HG03039 (cell line): ENCODE data around the gene ANGPTL7.
"Not testable (repeated sequence)": the region's sequence is repeated elsewhere in the genome, so short reads cannot be mapped to it uniquely, and the experiment has no call there.

Source experiments
- ATAC-seq: cut with Tn5 transposase; IDR thresholded peaks from one replicate; pipeline ENCODE4 v1.9.1; 2021; ENCODE audit warnings: mild to moderate bottlenecking, moderate library complexity; ENCODE audit not compliant: unreplicated experiment

Gene ANGPTL7, protein sequence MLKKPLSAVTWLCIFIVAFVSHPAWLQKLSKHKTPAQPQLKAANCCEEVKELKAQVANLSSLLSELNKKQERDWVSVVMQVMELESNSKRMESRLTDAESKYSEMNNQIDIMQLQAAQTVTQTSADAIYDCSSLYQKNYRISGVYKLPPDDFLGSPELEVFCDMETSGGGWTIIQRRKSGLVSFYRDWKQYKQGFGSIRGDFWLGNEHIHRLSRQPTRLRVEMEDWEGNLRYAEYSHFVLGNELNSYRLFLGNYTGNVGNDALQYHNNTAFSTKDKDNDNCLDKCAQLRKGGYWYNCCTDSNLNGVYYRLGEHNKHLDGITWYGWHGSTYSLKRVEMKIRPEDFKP

DNA sequence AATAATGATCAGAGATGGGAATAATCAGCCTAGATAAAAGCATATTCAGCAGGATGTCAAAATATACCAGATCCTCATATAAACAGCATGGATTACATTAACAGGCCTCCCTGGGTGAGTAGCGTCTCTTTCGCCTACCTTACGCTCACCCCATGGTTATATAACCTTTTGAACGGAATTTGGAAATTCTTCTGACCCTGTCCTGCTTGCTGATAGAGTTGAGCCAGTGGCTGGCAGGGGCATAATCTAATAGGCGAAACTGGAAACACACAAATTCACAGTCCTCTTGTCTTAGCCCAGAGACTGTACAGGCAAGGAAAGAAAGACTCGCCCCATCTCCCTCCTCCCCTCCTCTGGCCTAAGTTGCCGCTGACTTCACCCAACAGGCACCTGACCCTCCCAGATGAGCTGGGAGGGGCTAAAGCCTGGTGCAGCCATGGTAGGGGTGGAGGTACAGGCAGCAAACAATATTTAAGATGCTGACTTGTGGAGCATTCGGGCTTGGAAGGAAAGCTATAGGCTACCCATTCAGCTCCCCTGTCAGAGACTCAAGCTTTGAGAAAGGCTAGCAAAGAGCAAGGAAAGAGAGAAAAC, at the start of gene ANGPTL7:
ANGPTL7 (plus strand) TSS at position 498 of the 594 bp plus-strand sequence. CDS start 225 bp downstream, outside the sequence.
- ATAC-seq: no peak

DNA sequence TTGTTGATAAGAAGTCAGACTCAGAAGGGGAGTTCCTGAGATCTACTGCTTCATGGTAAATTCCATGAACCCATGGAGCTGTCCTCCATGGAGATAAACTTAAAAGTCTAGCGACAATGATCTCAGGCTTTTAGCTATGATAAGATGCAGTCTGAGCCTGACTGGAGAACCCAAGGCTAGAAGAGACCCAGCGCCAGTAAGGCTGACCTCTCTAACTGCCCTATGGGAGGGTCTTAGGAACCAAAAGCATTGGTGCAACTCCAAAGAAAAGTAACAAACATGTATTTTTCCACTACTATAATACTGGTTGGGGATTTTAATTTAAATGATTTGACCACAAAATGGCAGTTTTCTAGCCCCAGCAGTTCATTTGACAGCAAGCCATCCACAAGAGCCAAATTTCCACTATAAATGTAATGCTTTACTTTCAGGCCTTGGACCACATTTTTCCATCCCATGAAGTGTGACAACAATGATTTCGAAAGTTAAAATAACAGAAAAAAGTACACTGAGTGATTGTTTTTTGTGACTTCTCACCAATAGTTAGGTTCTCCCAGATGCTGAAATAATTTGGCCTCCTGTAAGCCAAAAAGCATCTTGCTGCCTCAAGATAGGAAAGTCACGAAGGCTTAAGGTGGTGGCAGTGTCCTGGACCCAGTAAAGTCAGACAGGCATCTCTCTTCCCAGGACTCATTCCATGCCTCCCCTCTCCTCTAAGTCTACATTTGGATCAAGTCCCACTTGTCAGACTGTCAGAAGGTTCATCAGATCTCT, 46.4 kb upstream of the ANGPTL7 start:
- ATAC-seq: no peak

DNA sequence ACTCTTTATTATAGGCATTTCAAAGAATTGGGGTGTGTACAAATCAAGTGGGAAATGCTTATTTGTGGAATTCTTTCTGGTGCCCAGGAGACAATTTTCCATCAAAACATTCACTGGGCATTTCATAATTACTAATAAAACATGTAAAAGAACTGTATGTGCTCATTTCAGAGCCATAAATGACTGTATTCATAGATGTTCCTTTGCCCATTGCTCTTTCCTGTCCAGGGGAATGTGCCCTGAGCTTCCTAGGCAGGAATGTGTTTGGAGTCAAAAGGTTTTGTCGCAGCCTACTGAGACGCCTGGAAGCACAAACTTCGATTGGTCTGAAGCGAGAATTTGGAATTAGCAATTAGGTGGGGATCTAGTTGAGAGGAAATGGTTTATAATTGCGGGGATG, 45.8 kb upstream of the ANGPTL7 start:
- ATAC-seq: no peak

- no peak for ATAC-seq
Observed at GRCh38 chr1:11143907-11144306, 45.2 kb upstream of the ANGPTL7 start.

- ATAC-seq: no peak
Observed at GRCh38 chr1:11144570-11145256, 44.4 kb upstream of the ANGPTL7 start.

DNA sequence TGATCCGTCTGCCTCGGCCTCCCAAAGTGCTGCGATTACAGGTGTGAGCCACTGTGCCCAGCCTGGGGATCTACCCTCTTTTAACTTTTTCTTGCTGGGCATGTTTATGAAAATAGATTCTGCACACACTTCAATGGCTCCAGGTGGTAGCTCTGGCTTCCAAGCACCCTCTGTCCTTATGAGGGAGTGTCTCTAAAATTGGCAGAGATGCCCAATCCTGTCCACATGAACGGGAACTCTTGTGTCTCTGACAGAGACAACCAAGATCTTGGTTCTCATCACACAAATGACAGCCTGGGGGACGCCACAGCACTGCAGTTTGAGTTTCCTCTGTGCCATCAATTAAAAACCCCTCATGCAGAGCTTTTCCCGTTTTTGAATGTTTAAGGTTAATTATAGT, 43.4 kb upstream of the ANGPTL7 start:
- no peak for ATAC-seq

GRCh38 chr1:11147197-11147770, 41.9 kb upstream of the ANGPTL7 start:
- no peak for ATAC-seq

GRCh38 chr1:11150326-11150725, 38.8 kb upstream of the ANGPTL7 start:
- no peak for ATAC-seq

DNA sequence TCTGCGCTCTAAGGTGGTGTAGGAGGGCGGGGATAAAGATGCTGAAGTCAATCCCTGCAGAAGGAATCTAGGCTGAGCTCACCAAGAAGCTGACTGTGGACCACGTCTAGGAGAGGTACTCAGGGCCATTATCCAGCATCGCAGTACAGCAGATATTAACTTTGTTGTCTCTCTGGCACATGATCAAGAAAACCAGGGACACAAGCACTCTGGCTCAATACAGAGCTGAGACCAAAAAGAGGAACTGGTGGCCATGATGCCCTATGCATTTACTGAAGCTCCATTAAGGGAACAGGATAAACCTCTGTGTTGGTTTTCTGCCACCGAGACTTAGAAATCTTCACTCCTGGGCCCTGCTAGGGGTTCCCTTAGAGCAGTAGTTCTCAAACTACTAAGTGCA, 38.0 kb upstream of the ANGPTL7 start:
- no peak for ATAC-seq

- no peak for ATAC-seq
Observed at GRCh38 chr1:11151826-11152612, 37.1 kb upstream of the ANGPTL7 start.

DNA sequence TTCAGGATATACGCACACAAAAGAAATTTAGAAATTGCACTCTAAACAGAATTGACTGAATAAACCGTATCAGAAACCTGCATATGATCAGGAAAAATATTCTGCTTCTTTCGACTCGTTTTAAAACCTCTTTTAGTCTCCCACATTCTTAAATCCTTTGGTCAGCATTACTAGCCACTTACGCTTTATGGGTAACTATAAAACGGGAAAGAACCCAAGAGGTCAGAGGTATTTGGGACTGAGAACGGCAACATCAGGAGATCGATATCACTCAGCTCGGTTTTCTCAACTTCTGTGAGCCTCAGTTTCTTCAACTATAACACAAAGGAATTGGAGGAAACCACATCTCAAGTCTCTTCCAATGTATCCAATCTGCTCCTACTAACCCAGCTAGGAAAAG, 36.4 kb upstream of the ANGPTL7 start:
- ATAC-seq: no peak

DNA sequence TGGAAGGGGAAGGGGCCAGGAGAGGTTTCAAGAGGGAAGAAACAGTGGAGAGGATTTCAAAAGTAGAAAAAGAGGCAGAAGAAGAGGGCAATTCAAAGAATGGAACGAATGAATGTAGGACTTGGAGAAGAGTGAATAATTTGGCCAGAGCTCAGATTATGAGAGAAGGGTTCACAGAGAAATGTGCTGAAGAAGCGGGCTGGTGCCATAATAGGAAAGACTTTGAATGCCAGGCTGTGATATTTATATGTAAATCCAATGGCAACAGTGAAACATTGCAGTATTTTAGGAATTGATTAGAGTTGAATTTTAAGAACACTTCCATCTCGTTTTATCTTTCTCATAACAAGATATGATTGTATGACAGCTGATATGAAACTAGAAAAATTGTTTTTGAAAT, 36.0 kb upstream of the ANGPTL7 start:
- no peak for ATAC-seq

DNA sequence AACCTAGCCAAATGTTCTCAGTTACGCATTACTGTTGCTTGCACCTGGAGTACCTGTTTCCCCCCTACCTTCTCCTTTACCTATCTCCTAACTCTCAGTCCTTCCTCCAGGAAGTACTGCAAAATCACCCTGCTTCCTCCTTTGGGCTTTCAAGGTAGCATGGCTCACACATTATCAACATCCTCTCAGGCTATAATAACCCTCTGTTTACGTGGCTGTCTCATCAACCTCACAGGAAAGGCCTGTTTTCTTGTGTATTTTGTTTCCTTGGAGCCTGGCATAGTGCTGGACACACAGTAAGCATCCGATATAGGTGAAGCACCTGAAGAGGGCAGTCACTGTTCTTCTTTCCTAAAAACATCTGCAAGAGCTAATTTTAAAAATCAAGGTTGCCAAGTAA, 32.7 kb upstream of the ANGPTL7 start:
- ATAC-seq: no peak

DNA sequence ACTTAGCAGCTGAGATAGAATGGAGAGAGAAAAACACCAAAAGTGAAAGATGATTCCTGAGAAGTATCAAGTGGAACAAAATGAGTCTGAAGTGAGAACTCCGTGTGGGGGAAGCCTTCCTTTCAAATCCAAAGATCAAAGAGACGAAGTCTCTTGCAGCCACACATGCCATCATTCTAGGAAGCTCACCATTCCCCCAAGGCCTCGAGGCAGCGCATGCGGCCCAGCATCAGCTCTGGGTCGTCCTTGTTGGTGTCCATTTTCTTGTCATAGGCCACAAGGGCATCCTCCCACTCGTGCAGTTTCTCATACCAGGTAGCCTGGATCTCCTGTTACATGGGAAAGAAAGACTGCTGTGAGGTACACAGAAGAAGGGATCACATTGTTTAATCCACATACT, 32.2 kb upstream of the ANGPTL7 start:
- ATAC-seq: no peak

- no peak for ATAC-seq
Observed at GRCh38 chr1:11157394-11157793, 31.8 kb upstream of the ANGPTL7 start.

- ATAC-seq: no peak
Observed at GRCh38 chr1:11157867-11158266, 31.3 kb upstream of the ANGPTL7 start.

GRCh38 chr1:11158291-11158690, 30.9 kb upstream of the ANGPTL7 start:
- no peak for ATAC-seq

DNA sequence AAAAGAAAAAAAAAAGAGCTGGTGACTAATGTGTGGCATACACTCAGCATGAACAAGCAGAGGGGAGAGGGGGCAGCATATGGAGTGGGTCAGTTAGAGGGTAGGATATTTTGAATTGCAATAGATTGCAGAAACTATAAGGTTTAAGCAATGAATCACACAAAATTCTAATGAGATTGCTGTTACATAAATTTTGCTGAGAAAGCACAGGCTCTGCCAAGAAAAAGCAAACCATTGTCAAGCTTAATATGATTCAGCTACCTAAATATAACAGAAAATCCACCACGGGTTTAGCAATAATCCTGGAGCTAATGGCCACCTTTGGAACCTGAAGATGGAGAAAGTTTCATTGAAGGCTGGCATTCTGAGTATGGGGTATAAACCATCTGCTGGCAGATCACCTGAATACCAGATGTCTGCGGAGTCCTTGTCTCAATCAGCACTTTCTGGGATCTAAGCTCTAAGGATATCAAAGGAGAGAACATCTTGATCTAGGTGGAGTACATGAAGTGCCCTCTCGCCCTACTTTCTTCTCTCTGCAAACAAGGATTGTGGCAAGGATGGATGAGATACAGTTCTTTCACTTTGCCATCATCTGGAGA, 30.3 kb upstream of the ANGPTL7 start:
- ATAC-seq: no peak

- not testable (repeated sequence) for ATAC-seq
Observed at GRCh38 chr1:11162752-11163151, 26.4 kb upstream of the ANGPTL7 start.

- not testable (repeated sequence) for ATAC-seq
Observed at GRCh38 chr1:11166744-11167143, 22.4 kb upstream of the ANGPTL7 start.
